IMR-90 (cell line): ENCODE results near the gene TPTE.
"Not testable (repeated sequence)": the region's sequence is repeated elsewhere in the genome, so short reads cannot be mapped to it uniquely, and the experiment has no call there.

Experiments used
- FOS ChIP-seq: fragments of 150-350 bp; IDR thresholded peaks from 2 replicates; pipeline ENCODE4 v1.6.1; 2016; ENCODE audit warnings: low read depth, low read length
- MAFK ChIP-seq: IDR thresholded peaks from 2 replicates; pipeline ENCODE4 v1.6.1; 2012; ENCODE audit warnings: low read depth, low read length, improper control_type of control experiment
- MXI1 ChIP-seq: IDR thresholded peaks from 2 replicates; pipeline ENCODE4 v1.6.1; 2012; ENCODE audit warnings: low read depth, mild to moderate bottlenecking, low read length, moderate library complexity, borderline replicate concordance
- POLR2A ChIP-seq: IDR thresholded peaks from 2 replicates; pipeline ENCODE4 v1.6.1; 2012; ENCODE audit warnings: mild to moderate bottlenecking, low read depth, low read length
- RAD21 ChIP-seq: IDR thresholded peaks from 2 replicates; pipeline ENCODE4 v1.6.1; 2012; ENCODE audit warnings: low read length, improper control_type of control experiment
- RCOR1 ChIP-seq: IDR thresholded peaks from 2 replicates; pipeline ENCODE4 v1.6.1; 2012; ENCODE audit warnings: mild to moderate bottlenecking, low read length, improper control_type of control experiment; ENCODE audit not compliant: insufficient replicate concordance
- RFX5 ChIP-seq: IDR thresholded peaks from 2 replicates; pipeline ENCODE4 v1.8.0; 2012; ENCODE audit warnings: low read depth, mild to moderate bottlenecking, low read length, moderate library complexity
- SMC3 ChIP-seq: fragments of 150-350 bp; IDR thresholded peaks from 2 replicates; pipeline ENCODE4 v1.6.1; 2016; ENCODE audit warnings: low read depth, mild to moderate bottlenecking, antibody characterized with exemption, low read length, moderate library complexity
- TF ChIP-seq, protein P1 (sequence below): conservative IDR thresholded peaks from 2 replicates; pipeline ENCODE4 v1.5.1; 2012; ENCODE audit warnings: mild to moderate bottlenecking, low read depth, low read length, improper control_type of control experiment
- TF ChIP-seq, protein P2 (sequence below): fragments of 150-350 bp; IDR thresholded peaks from 2 replicates; pipeline ENCODE4 v1.6.1; 2017; ENCODE audit warnings: mild to moderate bottlenecking, antibody characterized with exemption, low read length, low read depth

DNA sequence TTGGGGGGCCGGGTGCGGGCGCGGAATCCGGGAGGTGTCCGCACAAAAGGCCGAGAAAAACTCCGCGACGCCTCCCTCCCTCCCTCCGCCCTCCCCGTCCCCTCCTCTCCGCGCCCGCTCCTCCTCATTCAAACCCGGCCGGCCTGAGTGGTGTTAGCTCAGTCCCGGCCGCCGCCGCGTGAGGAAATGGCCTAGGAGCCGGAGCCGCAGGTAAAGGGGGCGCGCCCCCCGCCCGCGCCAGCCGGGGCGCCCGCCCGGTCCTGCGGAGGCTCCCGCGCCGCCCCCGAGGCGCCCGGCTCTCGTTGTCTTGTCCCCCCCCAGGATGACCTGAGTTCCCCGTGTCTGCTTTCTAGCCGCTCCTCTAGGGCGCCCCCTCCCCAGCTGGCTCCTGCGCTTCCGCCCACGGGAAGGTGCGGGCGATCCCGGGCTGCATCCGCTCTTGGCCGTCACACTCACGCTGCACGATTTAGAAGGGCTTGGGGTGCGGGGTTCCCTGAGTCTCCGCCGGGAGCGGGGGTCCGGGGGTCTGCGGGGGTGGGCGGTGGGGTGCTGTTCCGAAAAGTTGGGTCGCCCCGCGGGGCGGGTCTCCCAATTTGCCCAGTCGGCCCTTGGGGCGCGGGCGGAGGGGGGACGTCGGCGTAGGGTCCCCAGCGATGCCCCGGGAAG lies 585 bp downstream of the TPTE start:
- TF ChIP-seq, protein P1, sequence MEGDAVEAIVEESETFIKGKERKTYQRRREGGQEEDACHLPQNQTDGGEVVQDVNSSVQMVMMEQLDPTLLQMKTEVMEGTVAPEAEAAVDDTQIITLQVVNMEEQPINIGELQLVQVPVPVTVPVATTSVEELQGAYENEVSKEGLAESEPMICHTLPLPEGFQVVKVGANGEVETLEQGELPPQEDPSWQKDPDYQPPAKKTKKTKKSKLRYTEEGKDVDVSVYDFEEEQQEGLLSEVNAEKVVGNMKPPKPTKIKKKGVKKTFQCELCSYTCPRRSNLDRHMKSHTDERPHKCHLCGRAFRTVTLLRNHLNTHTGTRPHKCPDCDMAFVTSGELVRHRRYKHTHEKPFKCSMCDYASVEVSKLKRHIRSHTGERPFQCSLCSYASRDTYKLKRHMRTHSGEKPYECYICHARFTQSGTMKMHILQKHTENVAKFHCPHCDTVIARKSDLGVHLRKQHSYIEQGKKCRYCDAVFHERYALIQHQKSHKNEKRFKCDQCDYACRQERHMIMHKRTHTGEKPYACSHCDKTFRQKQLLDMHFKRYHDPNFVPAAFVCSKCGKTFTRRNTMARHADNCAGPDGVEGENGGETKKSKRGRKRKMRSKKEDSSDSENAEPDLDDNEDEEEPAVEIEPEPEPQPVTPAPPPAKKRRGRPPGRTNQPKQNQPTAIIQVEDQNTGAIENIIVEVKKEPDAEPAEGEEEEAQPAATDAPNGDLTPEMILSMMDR, result not testable (repeated sequence)
- not testable (repeated sequence) for TF ChIP-seq MAFK, MXI1, RAD21, POLR2A, RCOR1, SMC3, RFX5, FOS
- TF ChIP-seq, protein P2, sequence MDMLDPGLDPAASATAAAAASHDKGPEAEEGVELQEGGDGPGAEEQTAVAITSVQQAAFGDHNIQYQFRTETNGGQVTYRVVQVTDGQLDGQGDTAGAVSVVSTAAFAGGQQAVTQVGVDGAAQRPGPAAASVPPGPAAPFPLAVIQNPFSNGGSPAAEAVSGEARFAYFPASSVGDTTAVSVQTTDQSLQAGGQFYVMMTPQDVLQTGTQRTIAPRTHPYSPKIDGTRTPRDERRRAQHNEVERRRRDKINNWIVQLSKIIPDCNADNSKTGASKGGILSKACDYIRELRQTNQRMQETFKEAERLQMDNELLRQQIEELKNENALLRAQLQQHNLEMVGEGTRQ, result not testable (repeated sequence)
